ENCODE measurements around the gene RASA3. TPM values are rescaled to one million over a fixed set of nuclear protein-coding genes. Genes with fewer than 3 reads are reported as not detected.
"Not testable (repeated sequence)": the region's sequence is repeated elsewhere in the genome, so short reads cannot be mapped to it uniquely, and the experiment has no call there.

RASA3 gene
- total RNA-seq, 1 donor from 2014 or later, result 2.9 TPM

- Histone ChIP-seq H3K4me1 (peaks cover 26% of the 10 kb centered on the region), H3K79me2 (ENCODE audit: low read depth) (no peaks in the 10 kb centered on the region), H2AFZ (replicated peaks) (no peak overlapping the region), H3K27me3 (peaks cover 6% of the 10 kb centered on the region), H3K4me3 (no peak overlapping the region), H3F3A (ENCODE audit: low read depth) (peaks cover 13% of the 10 kb centered on the region), H3K4me2 (no peak overlapping the region), H3K36me3 (no peaks in the 10 kb centered on the region), H3K9ac (no peak overlapping the region), H3K9me3 (ENCODE audit: low read depth) (no peaks in the 10 kb centered on the region), H3K27ac (no peak overlapping the region), H4K20me1 (ENCODE audit: low read depth) (no peaks in the 10 kb centered on the region)
- Mint-ChIP-seq H3K9me3 (peaks cover 5% of the 10 kb centered on the region), H3K27ac (peak overlapping the region; percentile 99), H3K27me3 (ENCODE audit: insufficient read depth, low read depth) (peaks cover 4% of the 10 kb centered on the region), H3K4me1 (peaks cover 66% of the 10 kb centered on the region), H3K4me3 (peak overlapping the region; percentile 74), H3K36me3 (peaks cover 29% of the 10 kb centered on the region)
- TF ChIP-seq EZH2phosphoT487 (IDR thresholded peaks at IDR 0.05) (no peak), EZH2 (IDR thresholded peaks at IDR 0.05) (no peak)
- TF ChIP-seq, protein P1, sequence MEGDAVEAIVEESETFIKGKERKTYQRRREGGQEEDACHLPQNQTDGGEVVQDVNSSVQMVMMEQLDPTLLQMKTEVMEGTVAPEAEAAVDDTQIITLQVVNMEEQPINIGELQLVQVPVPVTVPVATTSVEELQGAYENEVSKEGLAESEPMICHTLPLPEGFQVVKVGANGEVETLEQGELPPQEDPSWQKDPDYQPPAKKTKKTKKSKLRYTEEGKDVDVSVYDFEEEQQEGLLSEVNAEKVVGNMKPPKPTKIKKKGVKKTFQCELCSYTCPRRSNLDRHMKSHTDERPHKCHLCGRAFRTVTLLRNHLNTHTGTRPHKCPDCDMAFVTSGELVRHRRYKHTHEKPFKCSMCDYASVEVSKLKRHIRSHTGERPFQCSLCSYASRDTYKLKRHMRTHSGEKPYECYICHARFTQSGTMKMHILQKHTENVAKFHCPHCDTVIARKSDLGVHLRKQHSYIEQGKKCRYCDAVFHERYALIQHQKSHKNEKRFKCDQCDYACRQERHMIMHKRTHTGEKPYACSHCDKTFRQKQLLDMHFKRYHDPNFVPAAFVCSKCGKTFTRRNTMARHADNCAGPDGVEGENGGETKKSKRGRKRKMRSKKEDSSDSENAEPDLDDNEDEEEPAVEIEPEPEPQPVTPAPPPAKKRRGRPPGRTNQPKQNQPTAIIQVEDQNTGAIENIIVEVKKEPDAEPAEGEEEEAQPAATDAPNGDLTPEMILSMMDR (IDR thresholded peaks at IDR 0.05), result no peak
- no peak for DNase-seq (ENCODE audit: low spot score)
Measured at GRCh38 chr13:114077099-114077932, 55.1 kb downstream of the RASA3 start.

- H3K27me3 Mint-ChIP-seq (ENCODE audit: insufficient read depth, low read depth), result peaks cover 4% of the 10 kb centered on the region
- Histone ChIP-seq H3F3A (ENCODE audit: low read depth) (peaks cover 15% of the 10 kb centered on the region), H2AFZ (replicated peaks) (no peak overlapping the region), H3K36me3 (no peaks in the 10 kb centered on the region), H3K4me3 (no peak overlapping the region), H3K9ac (no peak overlapping the region), H3K27ac (no peak overlapping the region), H3K4me2 (no peak overlapping the region), H4K20me1 (ENCODE audit: low read depth) (no peaks in the 10 kb centered on the region), H3K79me2 (ENCODE audit: low read depth) (no peaks in the 10 kb centered on the region), H3K4me1 (peaks cover 29% of the 10 kb centered on the region), H3K27me3 (no peaks in the 10 kb centered on the region), H3K9me3 (ENCODE audit: low read depth) (no peaks in the 10 kb centered on the region)
- peak overlapping the region; percentile 18 for H3K4me3 Mint-ChIP-seq
- H3K4me1 Mint-ChIP-seq, result peaks cover 73% of the 10 kb centered on the region
- peaks cover 27% of the 10 kb centered on the region for H3K36me3 Mint-ChIP-seq
- peak overlapping the region; percentile 97 for H3K27ac Mint-ChIP-seq
- H3K9me3 Mint-ChIP-seq, result peaks cover 2% of the 10 kb centered on the region
- no peak for DNase-seq (ENCODE audit: low spot score)
- TF ChIP-seq, protein P1 (IDR thresholded peaks at IDR 0.05), result no peak
- TF ChIP-seq EZH2 (IDR thresholded peaks at IDR 0.05) (no peak), EZH2phosphoT487 (IDR thresholded peaks at IDR 0.05) (no peak)
Measured at GRCh38 chr13:114076329-114077090, 55.9 kb downstream of the RASA3 start.

DNA sequence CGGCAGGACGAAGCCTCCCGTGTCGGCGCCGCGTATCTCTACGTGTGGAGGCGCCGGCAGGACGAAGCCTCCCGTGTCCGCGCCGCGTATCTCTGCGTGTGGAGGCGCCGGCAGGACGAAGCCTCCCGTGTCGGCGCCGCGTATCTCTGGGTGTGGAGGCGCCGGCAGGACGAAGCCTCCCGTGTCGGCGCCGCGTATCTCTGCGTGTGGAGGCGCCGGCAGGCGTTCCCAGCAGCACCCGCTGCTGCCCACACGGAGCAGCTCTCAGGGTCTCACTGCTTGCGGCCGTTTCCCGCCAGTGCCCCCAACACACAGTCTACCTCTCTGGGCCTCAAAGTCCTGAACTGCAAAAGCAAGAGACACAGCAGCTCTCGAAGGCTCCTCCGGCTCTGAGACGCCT is 56.6 kb downstream of the RASA3 start:
- H4K20me1 ChIP-seq (ENCODE audit: low read depth), result not testable (repeated sequence)

More for the DNA sequence above, 56.6 kb downstream of the RASA3 start:
- not testable (repeated sequence) for H3K4me3 ChIP-seq; H3K4me2 ChIP-seq; H3K4me3 Mint-ChIP-seq; DNase-seq (ENCODE audit: low spot score); H2AFZ ChIP-seq (replicated peaks); H3K27me3 Mint-ChIP-seq (ENCODE audit: insufficient read depth, low read depth); H3K27me3 ChIP-seq; H3K9me3 ChIP-seq (ENCODE audit: low read depth); H3K79me2 ChIP-seq (ENCODE audit: low read depth); H3K27ac ChIP-seq; H3K36me3 ChIP-seq; H3K9me3 Mint-ChIP-seq; H3K9ac ChIP-seq
- Histone ChIP-seq H3F3A (ENCODE audit: low read depth) (peaks cover 22% of the 10 kb centered on the region), H3K4me1 (peaks cover 33% of the 10 kb centered on the region)
- peak overlapping the region; percentile 97 for H3K27ac Mint-ChIP-seq
- H3K36me3 Mint-ChIP-seq, result peaks cover 23% of the 10 kb centered on the region
- H3K4me1 Mint-ChIP-seq, result peaks cover 77% of the 10 kb centered on the region

Data from neural progenitor cell (in vitro differentiated cells).